Measurements from ENCODE around the gene TBC1D4. TPM values are rescaled to one million over a fixed set of nuclear protein-coding genes. Genes with fewer than 3 reads are reported as not detected.
A peak's percentile ranks its signal among the peaks of the same experiment; 100 is the strongest.

The TBC1D4 gene
- total and polyA plus RNA-seq, 9 of the 15 experiments (the other 6 are each of a cell fraction or from before 2014, with no cell fraction given), result 2.8 to 12.3 (median 7.0) TPM

DNA sequence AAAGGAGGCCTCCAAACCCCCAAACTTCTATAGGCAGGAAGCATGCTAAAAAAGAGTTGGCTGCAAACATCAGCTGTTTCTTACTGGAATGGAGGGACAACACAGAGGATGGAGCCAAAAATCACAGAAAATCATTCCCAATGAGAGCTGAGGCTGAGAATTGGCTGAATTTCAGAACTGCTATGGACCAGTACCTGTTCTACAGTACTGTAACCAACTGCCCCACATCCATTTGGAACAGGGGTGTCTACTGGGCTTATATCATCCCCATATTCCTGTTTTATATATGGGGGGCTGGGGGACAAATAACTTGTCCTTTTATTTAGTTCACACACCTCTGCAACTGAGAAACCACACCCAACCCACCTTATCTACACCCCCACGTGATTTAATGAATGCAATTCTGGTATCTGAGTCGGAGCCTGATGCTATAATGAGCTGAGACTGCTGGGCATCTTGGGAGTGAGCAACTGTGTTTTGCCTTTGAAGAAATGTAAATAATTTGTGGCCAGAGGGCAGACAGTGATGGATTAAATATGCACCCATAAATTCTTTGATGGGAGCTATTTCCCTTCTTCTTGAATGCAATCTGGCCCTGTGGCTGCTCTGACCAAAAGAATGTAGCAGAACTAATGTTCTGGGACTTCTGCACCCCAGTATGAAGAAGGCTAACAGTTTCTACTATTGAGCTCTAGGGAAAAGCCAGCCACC lies 82.6 kb downstream of the TBC1D4 start:
- Histone ChIP-seq H3K36me3 (ENCODE audit: control insufficient read depth, insufficient read depth, low read length) (no peaks in the 10 kb centered on the region), H3K4me3 (no peak overlapping the region), H3K9ac (ENCODE audit: insufficient read depth in 1 of 2, low read depth in 2 of 2, low read length in 2 of 2) (no peak overlapping the region), H4K20me1 (replicated peaks; ENCODE audit: control insufficient read depth, insufficient read depth, low read length) (no peaks in the 10 kb centered on the region), H3K9me3 (replicated peaks; ENCODE audit: control insufficient read depth, insufficient read depth, low read depth, low read length) (no peaks in the 10 kb centered on the region; the same call in 1 of the 2 replicates), H3K4me2 (ENCODE audit: insufficient read depth, low read length) (no peak overlapping the region), H3K27me3 (ENCODE audit: control insufficient read depth in 2 of 2, insufficient read depth in 2 of 2, low read length in 2 of 2) (no peaks in the 10 kb centered on the region), H3K4me1 (replicated peaks in 1 of 2; ENCODE audit: control insufficient read depth in 2 of 2, insufficient read depth in 2 of 2, low read length in 2 of 2) (no peaks in the 10 kb centered on the region), H3K79me2 (ENCODE audit: control insufficient read depth, insufficient read depth, low read length) (peaks cover 3% of the 10 kb centered on the region; the same call in 2 of the 3 replicates), H3K9me1 (ENCODE audit: control insufficient read depth, insufficient read depth, low read length) (no peaks in the 10 kb centered on the region), H3K27ac (ENCODE audit: extremely low read depth, low read depth, low read length) (no peak overlapping the region), H2AFZ (ENCODE audit: low read depth, low read length) (no peak overlapping the region)
- FAIRE-seq (no peak), DNase-seq (ENCODE audit: extremely low read depth in 1 of 4, low spot score in 3 of 4) (no peak), ATAC-seq (no peak)
- ChIA-PET CTCF (ENCODE audit: low intra/inter-chr PET ratio) (no interaction called here), POLR2A (no interaction called here)
- WGBS (ENCODE audit: insufficient coverage, low coverage, missing lambda C conversion rate), result 63% methylated on average over 2 of the region's 2 CpGs
- intact Hi-C loops (cut with micrococcal nuclease), result no loop called here
- in situ Hi-C loops (cut with MboI), result no loop called here
- BruUV-seq (replicated peaks), result no TSS peak
- TF ChIP-seq ZNF584 (CRISPR knock-in tag; IDR thresholded peaks at IDR 0.05; ENCODE audit: low read depth) (peak; percentile 96), ZNF384 (IDR thresholded peaks at IDR 0.05; ENCODE audit: low read depth, low read length) (no peak)

DNA sequence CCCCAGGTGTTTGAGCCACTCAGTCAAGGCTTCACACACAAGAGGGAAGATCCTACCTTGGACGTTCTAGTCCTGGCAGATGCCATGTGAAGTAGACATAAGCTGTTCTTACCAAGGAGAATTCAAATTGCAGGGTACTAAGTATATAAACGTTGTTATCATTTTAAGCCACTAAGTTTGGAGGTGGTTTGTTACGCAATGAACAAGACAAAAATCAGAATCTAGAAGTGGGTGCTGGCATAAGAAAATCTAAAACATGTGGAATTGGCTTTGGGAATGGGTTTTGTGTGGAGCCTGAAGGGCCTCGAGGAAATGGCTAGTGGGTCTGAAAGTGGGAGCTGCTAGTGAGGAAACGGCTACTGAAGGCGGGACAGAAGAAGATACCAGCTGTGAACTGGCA lies 83.9 kb downstream of the TBC1D4 start:
- ChIA-PET POLR2A (no interaction called here), CTCF (ENCODE audit: low intra/inter-chr PET ratio) (no interaction called here)
- H3K36me3 ChIP-seq (ENCODE audit: control insufficient read depth, insufficient read depth, low read length), result no peaks in the 10 kb centered on the region
- no TSS peak for BruUV-seq (replicated peaks)
- no peaks in the 10 kb centered on the region for H3K27me3 ChIP-seq (ENCODE audit: control insufficient read depth in 2 of 2, insufficient read depth in 2 of 2, low read length in 2 of 2)
- H4K20me1 ChIP-seq (replicated peaks; ENCODE audit: control insufficient read depth, insufficient read depth, low read length), result no peaks in the 10 kb centered on the region
- TF ChIP-seq POLR2B (IDR thresholded peaks at IDR 0.05; ENCODE audit: low read depth, partially characterized antibody), result no peak
- TF ChIP-seq ATF1 (CRISPR knock-in tag; IDR thresholded peaks at IDR 0.05), result no peak
- no peak for TF ChIP-seq ATF1 (tag; IDR thresholded peaks at IDR 0.05)
- peak; percentile 43; the same call in 1 of the 2 replicates for TF ChIP-seq CEBPB (tag; IDR thresholded peaks at IDR 0.05)
- no peak for TF ChIP-seq CHCHD3 (CRISPR knock-in tag; IDR thresholded peaks at IDR 0.05)
- no peak for TF ChIP-seq SIN3B (IDR thresholded peaks at IDR 0.05; ENCODE audit: low read depth)
- TF ChIP-seq, protein P1, sequence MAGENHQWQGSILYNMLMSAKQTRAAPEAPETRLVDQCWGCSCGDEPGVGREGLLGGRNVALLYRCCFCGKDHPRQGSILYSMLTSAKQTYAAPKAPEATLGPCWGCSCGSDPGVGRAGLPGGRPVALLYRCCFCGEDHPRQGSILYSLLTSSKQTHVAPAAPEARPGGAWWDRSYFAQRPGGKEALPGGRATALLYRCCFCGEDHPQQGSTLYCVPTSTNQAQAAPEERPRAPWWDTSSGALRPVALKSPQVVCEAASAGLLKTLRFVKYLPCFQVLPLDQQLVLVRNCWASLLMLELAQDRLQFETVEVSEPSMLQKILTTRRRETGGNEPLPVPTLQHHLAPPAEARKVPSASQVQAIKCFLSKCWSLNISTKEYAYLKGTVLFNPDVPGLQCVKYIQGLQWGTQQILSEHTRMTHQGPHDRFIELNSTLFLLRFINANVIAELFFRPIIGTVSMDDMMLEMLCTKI (IDR thresholded peaks at IDR 0.05; ENCODE audit: partially characterized antibody), result no peak
- TF ChIP-seq ZKSCAN3 (CRISPR knock-in tag; IDR thresholded peaks at IDR 0.05), result no peak
- H2AFZ ChIP-seq (ENCODE audit: low read depth, low read length), result no peak overlapping the region
- no peak overlapping the region for H3K4me2 ChIP-seq (ENCODE audit: insufficient read depth, low read length)
- no peaks in the 10 kb centered on the region; the same call in 1 of the 2 replicates for H3K9me3 ChIP-seq (replicated peaks; ENCODE audit: control insufficient read depth, insufficient read depth, low read depth, low read length)
- H3K9me1 ChIP-seq (ENCODE audit: control insufficient read depth, insufficient read depth, low read length), result no peaks in the 10 kb centered on the region
- DNase-seq (ENCODE audit: extremely low read depth in 1 of 4, low spot score in 3 of 4) (no peak), FAIRE-seq (no peak), ATAC-seq (no peak)
- H3K27ac ChIP-seq (ENCODE audit: extremely low read depth, low read depth, low read length), result no peak overlapping the region
- no peak overlapping the region for H3K4me3 ChIP-seq
- H3K4me1 ChIP-seq (replicated peaks in 1 of 2; ENCODE audit: control insufficient read depth in 2 of 2, insufficient read depth in 2 of 2, low read length in 2 of 2), result no peaks in the 10 kb centered on the region
- peaks cover 3% of the 10 kb centered on the region; the same call in 1 of the 3 replicates for H3K79me2 ChIP-seq (ENCODE audit: control insufficient read depth, insufficient read depth, low read length)
- in situ Hi-C loops (cut with MboI), result no loop called here
- WGBS (ENCODE audit: insufficient coverage, low coverage, missing lambda C conversion rate), result 36% methylated on average over 6 of the region's 6 CpGs
- intact Hi-C loops (cut with micrococcal nuclease), result no loop called here
- no peak overlapping the region for H3K9ac ChIP-seq (ENCODE audit: insufficient read depth in 1 of 2, low read depth in 2 of 2, low read length in 2 of 2)

Data from K562 (cell line).